Measurements from ENCODE around the gene TIMM50.

GRCh38 chr19:39506598-39506943 lies 25.9 kb downstream of the TIMM50 start:
- TF ChIP-seq POLR2A (IDR thresholded peaks at IDR 0.05) (no peak), CTCF (IDR thresholded peaks at IDR 0.05) (no peak), POLR2AphosphoS5 (IDR thresholded peaks at IDR 0.05) (no peak)

Data from prostate gland (tissue), 2 donors.